SJCRH30 (cell line): Measurements from ENCODE around the gene NPIPB6. TPM values are rescaled to one million over a fixed set of nuclear protein-coding genes. Genes with fewer than 3 reads are reported as not detected.

ENCODE experiments used
- DNase-seq, 2 experiments: peaks; one replicate each; pipeline ENCODE4 v3.0.0-alpha.2; 2015 to 2020
- H3K27ac ChIP-seq: fragments of 250-450 bp; sonication (Bioruptor Pico); 2 replicates; pipeline ENCODE4 v1.5.1; 2020; ENCODE audit warnings: mild to moderate bottlenecking, moderate library complexity
- H3K27me3 ChIP-seq: fragments of 250-450 bp; sonication (Bioruptor Pico); 2 replicates; pipeline ENCODE4 v1.5.1; 2020; ENCODE audit warnings: mild to moderate bottlenecking, moderate library complexity
- H3K36me3 ChIP-seq: fragments of 250-450 bp; sonication (Bioruptor Pico); 2 replicates; pipeline ENCODE4 v1.5.1; 2020; ENCODE audit warnings: mild to moderate bottlenecking, moderate library complexity
- H3K4me1 ChIP-seq: fragments of 250-450 bp; sonication (Bioruptor Pico); 2 replicates; pipeline ENCODE4 v1.5.1; 2020; ENCODE audit warnings: mild to moderate bottlenecking, moderate library complexity
- H3K4me3 ChIP-seq: fragments of 250-450 bp; sonication (Bioruptor Pico); 2 replicates; pipeline ENCODE4 v1.5.1; 2020; ENCODE audit warnings: mild to moderate bottlenecking, moderate library complexity
- H3K9me3 ChIP-seq: fragments of 250-450 bp; sonication (Bioruptor Pico); replicated peaks from 2 replicates; pipeline ENCODE4 v1.5.1; 2020; ENCODE audit warnings: mild to moderate bottlenecking, moderate library complexity
- total RNA-seq: library from RNA; depleted of rRNA; stranded (reverse); fragments of >200 nt; shearing (Covaris generic); gene quantifications from 2 replicates; pipeline ENCODE4 v1.2.3, GENCODE V29; 2014

Gene NPIPB6
- total RNA-seq, 1 experiment from 2014 or later, result 0.20 TPM

DNA sequence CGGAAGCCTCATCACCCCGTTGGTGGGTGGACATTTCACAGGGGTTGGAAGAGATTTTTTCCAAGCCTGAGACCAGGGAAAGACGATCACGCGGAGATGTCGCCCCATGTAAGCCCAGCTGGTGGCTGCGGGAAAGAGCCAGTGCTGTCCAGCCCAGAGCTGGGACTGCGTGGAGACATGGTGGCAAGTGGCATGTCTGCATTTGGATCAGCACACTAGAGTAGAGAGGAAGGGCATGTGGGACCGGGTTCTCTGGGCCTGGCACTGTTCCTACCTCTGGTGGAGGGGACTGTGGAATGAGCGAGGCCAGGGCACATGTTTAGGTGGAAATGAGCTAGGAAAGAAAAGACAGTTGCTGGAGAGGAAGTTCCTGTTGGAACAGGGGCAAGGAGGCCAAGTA, 51.0 kb downstream of the NPIPB6 start:
- H3K27me3 ChIP-seq, result no peaks in the 10 kb centered on the region
- no peaks in the 10 kb centered on the region for H3K9me3 ChIP-seq
- no peak overlapping the region for H3K27ac ChIP-seq
- H3K4me1 ChIP-seq, result no peaks in the 10 kb centered on the region
- H3K36me3 ChIP-seq, result no peaks in the 10 kb centered on the region
- no peak overlapping the region for H3K4me3 ChIP-seq
- DNase-seq, result no peak

DNA sequence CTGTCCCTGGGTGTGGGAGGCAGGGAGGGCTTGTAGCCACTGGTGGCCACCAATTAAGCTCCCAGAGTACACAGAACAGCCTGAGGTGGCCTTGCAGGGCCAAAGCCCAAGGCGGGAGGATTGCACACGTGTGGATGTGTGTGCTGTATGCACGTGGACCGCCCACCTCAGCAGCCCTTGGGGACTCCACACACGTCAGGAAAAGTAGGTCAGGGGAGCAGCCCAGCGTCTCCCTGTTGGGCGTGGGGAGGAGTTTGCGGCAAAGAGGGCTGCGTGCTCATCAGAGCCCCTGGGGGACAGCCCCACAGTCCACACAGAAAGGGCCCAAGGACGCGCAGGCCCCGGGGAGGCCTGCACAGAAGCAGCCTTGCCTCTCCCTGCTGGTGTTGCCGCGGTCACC, 51.4 kb downstream of the NPIPB6 start:
- no peak for DNase-seq
- H3K27ac ChIP-seq, result no peak overlapping the region
- H3K4me1 ChIP-seq, result no peaks in the 10 kb centered on the region
- no peaks in the 10 kb centered on the region for H3K36me3 ChIP-seq
- no peaks in the 10 kb centered on the region for H3K9me3 ChIP-seq
- H3K27me3 ChIP-seq, result no peaks in the 10 kb centered on the region
- no peak overlapping the region for H3K4me3 ChIP-seq

DNA sequence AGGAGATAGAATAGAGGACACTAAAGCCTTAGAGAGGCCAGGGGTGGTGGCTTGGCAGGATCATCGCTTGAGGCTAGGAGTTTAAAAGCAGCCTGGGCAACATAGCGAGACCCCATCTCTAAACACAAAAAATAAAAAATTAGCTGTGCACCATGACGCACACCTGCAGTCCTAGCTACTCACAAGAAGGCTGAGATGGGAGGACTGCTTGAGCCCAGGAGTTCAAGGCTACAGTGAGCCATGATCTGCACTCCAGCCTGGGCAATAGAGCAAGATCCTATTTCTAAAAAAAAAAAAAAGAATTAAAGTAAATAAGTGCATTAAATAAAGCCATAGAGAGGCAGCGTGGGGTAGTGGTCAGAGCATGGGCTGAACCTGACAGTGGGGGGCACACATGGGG, 51.9 kb downstream of the NPIPB6 start:
- no peaks in the 10 kb centered on the region for H3K4me1 ChIP-seq
- H3K4me3 ChIP-seq, result no peak overlapping the region
- no peaks in the 10 kb centered on the region for H3K36me3 ChIP-seq
- H3K27ac ChIP-seq, result no peak overlapping the region
- no peaks in the 10 kb centered on the region for H3K9me3 ChIP-seq
- H3K27me3 ChIP-seq, result no peaks in the 10 kb centered on the region
- no peak for DNase-seq

- DNase-seq, result no peak
Measured at GRCh38 chr16:28310796-28311195, 52.5 kb downstream of the NPIPB6 start.

GRCh38 chr16:28309811-28310311, 53.4 kb downstream of the NPIPB6 start:
- DNase-seq, result no peak
- Histone ChIP-seq H3K9me3 (no peaks in the 10 kb centered on the region), H3K27me3 (no peaks in the 10 kb centered on the region), H3K4me1 (no peaks in the 10 kb centered on the region), H3K27ac (no peak overlapping the region), H3K4me3 (no peak overlapping the region), H3K36me3 (no peaks in the 10 kb centered on the region)

More at GRCh38 chr16:28310796-28311195, 52.5 kb downstream of the NPIPB6 start:
- Histone ChIP-seq H3K9me3 (no peaks in the 10 kb centered on the region), H3K27ac (no peak overlapping the region), H3K4me3 (no peak overlapping the region), H3K27me3 (no peaks in the 10 kb centered on the region), H3K36me3 (no peaks in the 10 kb centered on the region), H3K4me1 (no peaks in the 10 kb centered on the region)

DNA sequence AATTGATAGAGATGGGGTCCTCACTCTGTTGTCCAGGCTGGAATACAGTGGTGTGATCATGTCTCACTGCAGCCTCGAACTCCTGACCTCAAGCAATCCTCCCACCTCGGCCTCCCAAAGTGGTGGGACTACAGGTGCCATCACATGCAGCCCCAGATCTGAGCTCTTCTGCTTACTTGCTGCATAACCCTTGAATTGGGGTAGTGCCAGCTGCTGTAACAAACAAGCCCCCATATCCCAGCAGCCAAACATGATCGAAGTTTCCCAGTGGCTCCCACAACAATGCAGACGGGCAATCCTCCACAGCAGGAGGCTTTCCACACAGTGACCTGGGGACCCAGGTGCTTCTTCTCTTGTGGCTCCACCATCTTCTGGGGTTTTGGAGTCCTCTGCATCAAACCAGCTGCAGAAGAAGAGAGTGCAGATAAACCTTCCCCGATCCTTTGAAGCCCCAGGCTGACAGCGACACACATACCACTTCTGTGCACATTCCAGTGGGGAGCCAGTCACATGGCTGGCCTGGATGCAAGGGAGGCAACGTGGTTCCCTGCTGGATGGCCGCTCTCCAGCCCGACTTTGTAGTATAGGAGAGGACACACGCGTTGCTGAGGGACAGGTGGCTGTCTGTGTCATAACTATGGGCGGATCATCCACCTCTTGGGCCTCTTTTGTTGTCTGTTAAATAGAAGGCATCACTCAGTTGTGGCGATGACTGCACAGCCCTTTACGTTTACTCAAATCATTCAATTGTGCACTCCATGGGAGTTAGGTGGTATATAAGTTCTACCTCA, 54.3 kb downstream of the NPIPB6 start:
- H3K36me3 ChIP-seq, result no peaks in the 10 kb centered on the region
- no peak for DNase-seq
- H3K27me3 ChIP-seq, result no peaks in the 10 kb centered on the region
- no peak overlapping the region for H3K4me3 ChIP-seq
- no peak overlapping the region for H3K27ac ChIP-seq
- no peaks in the 10 kb centered on the region for H3K4me1 ChIP-seq
- no peaks in the 10 kb centered on the region for H3K9me3 ChIP-seq

GRCh38 chr16:28307936-28308335, 55.4 kb downstream of the NPIPB6 start:
- no peaks in the 10 kb centered on the region for H3K27me3 ChIP-seq
- no peaks in the 10 kb centered on the region for H3K4me1 ChIP-seq
- H3K9me3 ChIP-seq, result no peaks in the 10 kb centered on the region
- no peak overlapping the region for H3K4me3 ChIP-seq
- no peak overlapping the region for H3K27ac ChIP-seq
- DNase-seq, result no peak
- H3K36me3 ChIP-seq, result no peaks in the 10 kb centered on the region

- H3K36me3 ChIP-seq, result no peaks in the 10 kb centered on the region
- no peak overlapping the region for H3K27ac ChIP-seq
- peak; percentile 60 to 68 for DNase-seq
- no peaks in the 10 kb centered on the region for H3K4me1 ChIP-seq
- H3K9me3 ChIP-seq, result no peaks in the 10 kb centered on the region
- no peak overlapping the region for H3K4me3 ChIP-seq
- H3K27me3 ChIP-seq, result no peaks in the 10 kb centered on the region
Measured at GRCh38 chr16:28304214-28304613, 59.1 kb downstream of the NPIPB6 start.

DNA sequence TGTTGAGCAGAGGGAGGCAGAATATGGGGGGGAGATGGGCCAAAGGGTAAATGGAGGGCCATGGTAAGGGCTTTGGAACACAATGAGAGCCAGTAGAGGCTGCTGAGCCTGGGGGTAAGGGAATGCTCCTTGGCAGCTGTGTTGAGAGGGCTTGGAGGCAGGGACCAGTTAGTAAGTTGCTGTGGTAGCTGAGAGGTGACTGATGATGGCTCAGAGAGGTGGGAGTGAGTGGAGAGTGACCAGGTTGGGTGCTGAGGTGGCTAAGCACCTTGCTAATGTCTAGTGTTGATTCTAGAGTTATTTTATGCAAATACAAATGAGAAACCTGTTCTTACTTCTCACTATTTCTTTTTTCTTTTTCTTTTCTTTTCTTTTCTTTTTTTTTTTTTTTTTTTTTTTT, 60.2 kb downstream of the NPIPB6 start:
- Histone ChIP-seq H3K9me3 (no peaks in the 10 kb centered on the region), H3K4me1 (no peaks in the 10 kb centered on the region), H3K27me3 (no peaks in the 10 kb centered on the region), H3K27ac (no peak overlapping the region), H3K4me3 (no peak overlapping the region), H3K36me3 (no peaks in the 10 kb centered on the region)
- no peak for DNase-seq

- Histone ChIP-seq H3K27ac (no peak overlapping the region), H3K4me1 (no peaks in the 10 kb centered on the region), H3K4me3 (no peak overlapping the region), H3K27me3 (no peaks in the 10 kb centered on the region), H3K36me3 (no peaks in the 10 kb centered on the region), H3K9me3 (no peaks in the 10 kb centered on the region)
- DNase-seq, result no peak
Measured at GRCh38 chr16:28301620-28302019, 61.7 kb downstream of the NPIPB6 start.

GRCh38 chr16:28301154-28301553, 62.2 kb downstream of the NPIPB6 start:
- H3K9me3 ChIP-seq, result no peaks in the 10 kb centered on the region
- H3K36me3 ChIP-seq, result no peaks in the 10 kb centered on the region
- H3K4me3 ChIP-seq, result no peak overlapping the region
- H3K27ac ChIP-seq, result no peak overlapping the region
- H3K4me1 ChIP-seq, result no peaks in the 10 kb centered on the region
- no peak for DNase-seq
- H3K27me3 ChIP-seq, result no peaks in the 10 kb centered on the region

DNA sequence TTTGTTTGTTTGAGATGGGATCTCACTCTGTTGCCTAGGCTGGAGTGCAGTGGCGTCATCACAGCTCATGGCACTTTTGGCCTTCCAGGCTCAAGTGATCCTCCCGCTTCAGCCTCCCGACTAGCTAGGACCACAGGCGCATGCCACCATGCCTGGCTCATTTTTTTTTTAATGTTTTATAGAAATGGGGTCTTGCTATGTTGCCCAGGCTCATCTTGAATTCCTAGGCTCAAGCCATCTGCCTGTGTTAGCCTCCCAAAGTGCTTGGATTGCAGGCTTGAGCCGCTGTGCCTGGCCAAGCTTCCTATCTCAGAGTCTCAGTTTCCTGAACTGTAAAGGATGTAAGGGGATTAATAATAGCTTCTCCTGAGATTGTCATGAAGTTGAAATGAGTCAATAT, 63.0 kb downstream of the NPIPB6 start:
- H3K27me3 ChIP-seq, result no peaks in the 10 kb centered on the region
- no peak overlapping the region for H3K27ac ChIP-seq
- H3K4me1 ChIP-seq, result no peaks in the 10 kb centered on the region
- H3K9me3 ChIP-seq, result no peaks in the 10 kb centered on the region
- no peaks in the 10 kb centered on the region for H3K36me3 ChIP-seq
- H3K4me3 ChIP-seq, result no peak overlapping the region
- DNase-seq, result no peak

- Histone ChIP-seq H3K4me3 (no peak overlapping the region), H3K27me3 (no peaks in the 10 kb centered on the region), H3K27ac (no peak overlapping the region), H3K36me3 (no peaks in the 10 kb centered on the region), H3K9me3 (no peaks in the 10 kb centered on the region), H3K4me1 (no peaks in the 10 kb centered on the region)
- no peak for DNase-seq
Measured at GRCh38 chr16:28298511-28298878, 64.8 kb downstream of the NPIPB6 start.

- Histone ChIP-seq H3K4me1 (no peaks in the 10 kb centered on the region), H3K4me3 (no peak overlapping the region), H3K9me3 (no peaks in the 10 kb centered on the region), H3K36me3 (no peaks in the 10 kb centered on the region), H3K27ac (no peak overlapping the region), H3K27me3 (no peaks in the 10 kb centered on the region)
- no peak for DNase-seq
Measured at GRCh38 chr16:28297784-28298510, 65.4 kb downstream of the NPIPB6 start.

DNA sequence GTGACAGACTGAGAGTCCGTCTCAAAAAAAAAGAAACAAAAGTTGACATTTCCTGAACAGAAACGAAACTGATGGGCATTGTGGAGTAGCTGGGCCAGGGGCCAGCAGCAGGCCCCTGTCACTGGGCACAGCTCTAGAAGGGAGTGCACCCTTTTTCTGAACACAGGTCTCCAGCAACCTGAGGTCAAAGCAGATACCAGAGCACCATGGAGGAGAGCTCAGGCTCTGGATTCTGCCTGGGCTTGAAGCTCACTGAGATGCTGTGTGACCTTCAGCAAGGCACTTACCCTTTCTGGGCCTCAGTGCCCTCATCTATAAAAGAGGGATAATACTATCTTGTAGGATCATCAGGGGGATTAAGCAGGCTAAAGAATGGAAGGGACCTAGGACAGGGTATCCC, 66.0 kb downstream of the NPIPB6 start:
- Histone ChIP-seq H3K36me3 (no peaks in the 10 kb centered on the region), H3K27ac (no peak overlapping the region), H3K4me1 (no peaks in the 10 kb centered on the region), H3K9me3 (no peaks in the 10 kb centered on the region), H3K4me3 (no peak overlapping the region), H3K27me3 (no peaks in the 10 kb centered on the region)
- no peak for DNase-seq
